ENCODE data around the gene EPHA6.

- TF ChIP-seq CTCF (IDR thresholded peaks at IDR 0.05 in 4 of 5, conservative IDR thresholded peaks at IDR 0.05 in 1 of 5) (no peak), POLR2A (IDR thresholded peaks at IDR 0.05) (no peak)
Measured at GRCh38 chr3:97721446-97721845, 907.1 kb downstream of the EPHA6 start.

All from gastrocnemius medialis (tissue), 4 donors.